GM18507 (cell line): ENCODE measurements around the gene LPAR1.

Experiments
- DNase-seq: peaks from one replicate; pipeline ENCODE4 v3.0.0; 2011; ENCODE audit warnings: low read depth; ENCODE audit not compliant: insufficient read length; ENCODE audit errors: extremely low spot score
- FAIRE-seq: peaks from 2 replicates; lab custom pipeline; 2011; peaks lifted over from hg19 to GRCh38; lab: Jason Lieb, UNC

LPAR1 gene

DNA sequence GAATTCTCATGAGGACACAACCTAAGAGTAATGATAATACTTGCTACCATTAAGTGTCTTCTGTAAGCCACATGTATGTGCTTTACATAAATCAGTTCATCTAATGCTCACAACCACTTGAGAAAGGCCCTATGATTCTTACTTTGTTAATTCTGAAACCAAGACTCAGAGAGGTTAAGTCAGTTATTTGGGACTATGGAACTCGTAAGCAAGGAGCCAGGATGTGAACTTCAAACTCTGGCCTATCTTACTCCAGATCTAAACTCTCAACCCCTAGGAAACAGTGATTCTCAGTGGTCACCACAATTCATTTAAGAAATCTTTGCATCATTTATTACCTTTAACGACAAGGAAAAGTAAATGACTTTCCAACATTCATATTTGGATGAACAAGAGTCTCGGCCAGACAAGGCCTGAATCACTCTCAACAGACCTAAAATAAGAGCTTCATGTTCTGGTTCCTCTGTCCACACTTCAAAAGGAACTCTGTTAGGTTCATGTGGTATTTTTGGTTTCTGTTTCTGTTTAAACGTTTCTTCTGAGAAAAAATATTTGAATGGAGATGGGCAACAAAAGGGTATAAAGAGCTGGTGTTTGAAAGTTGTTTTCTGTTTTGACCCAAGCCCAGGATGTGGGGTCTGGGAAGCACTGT lies 104.8 kb downstream of the LPAR1 start:
- FAIRE-seq = peak; percentile 76
- DNase-seq = no peak

DNA sequence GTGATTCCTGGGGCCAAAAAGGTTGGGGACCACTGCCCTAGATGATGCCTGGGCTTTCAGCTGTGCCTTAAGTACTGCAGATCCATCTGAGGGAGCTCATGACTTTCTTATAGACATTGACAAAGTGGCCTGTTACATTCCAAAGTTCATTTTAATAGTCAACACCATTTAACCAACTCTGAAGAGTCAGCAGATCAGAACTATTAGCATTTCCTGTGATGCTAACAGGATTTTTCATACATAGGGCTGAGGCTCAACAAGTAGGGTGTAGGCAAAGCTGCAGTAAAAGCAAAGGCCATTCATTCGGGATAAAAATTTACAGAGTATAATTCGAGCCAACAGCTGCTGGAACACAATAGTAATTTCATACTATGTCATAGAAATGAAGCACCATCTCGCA lies 105.4 kb downstream of the LPAR1 start:
- no peak for FAIRE-seq

DNA sequence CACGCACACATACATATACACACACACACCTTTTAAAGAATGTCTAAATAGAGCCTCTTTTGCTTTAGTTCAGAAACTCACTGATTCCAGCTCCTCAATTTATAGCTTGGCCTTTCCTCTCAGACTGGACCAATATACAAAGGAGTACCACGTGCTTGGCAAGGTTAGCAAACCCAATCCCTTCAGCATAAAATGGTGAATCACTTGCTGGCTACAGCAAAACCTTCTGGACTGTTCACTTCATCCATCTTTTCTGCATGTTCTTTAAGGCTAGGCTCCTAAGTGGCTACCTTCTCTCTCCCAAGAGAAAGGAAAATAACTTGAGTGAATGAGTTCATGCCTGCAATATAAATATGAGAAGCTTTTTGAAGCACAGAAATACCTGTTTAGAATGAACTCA lies 109.7 kb downstream of the LPAR1 start:
- FAIRE-seq (no peak), DNase-seq (no peak)

More for the DNA sequence above, 105.4 kb downstream of the LPAR1 start:
- DNase-seq = no peak

DNA sequence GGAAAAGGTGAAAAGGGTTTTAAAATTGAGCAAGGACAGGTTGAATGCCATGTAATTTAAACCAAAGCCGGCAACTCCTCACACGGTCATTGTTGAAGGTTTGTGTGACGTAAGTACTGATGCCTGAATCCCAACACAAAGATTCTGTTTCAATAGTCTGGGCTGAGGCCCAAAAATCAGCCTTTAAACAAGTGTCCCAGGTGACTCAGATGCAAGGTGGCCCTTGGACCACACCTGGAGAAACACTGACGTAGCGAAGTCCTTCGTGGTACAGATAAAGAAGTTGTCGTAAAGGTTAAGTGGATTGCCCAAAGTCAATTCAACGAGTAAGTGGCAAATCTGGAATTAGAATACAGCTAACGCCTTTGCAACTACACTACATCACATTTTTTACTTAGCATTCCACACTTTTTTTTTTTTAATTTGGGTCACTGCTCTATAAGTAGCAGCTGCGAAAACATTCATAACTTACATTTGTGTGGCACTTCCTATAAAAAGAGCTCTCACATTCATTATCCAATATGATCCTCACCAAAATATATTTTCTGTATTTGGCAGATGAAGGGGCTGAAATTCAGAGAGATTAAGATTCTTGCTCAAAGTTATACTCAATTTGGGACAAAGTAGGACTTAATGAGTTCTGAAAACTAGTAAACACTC lies 111.3 kb downstream of the LPAR1 start:
- DNase-seq = no peak
- FAIRE-seq = no peak

DNA sequence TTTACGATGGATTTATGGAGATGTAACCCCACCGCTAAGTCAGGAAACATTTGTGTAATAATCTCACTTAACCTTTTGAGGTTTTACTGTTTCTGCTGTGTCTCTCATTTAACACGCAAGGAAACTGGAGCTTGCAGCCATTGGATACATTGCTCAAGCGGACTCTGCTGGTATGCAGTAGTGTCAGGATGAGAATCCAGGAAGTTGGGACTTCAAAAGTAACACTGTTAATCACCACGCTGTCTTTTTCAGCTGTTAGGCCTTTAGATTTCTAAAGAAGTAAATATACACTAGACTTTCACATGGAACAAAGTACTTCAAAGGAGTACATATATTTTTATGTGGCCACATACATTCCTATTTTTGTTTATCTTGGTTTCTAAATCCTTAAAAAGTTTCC lies 114.7 kb downstream of the LPAR1 start:
- DNase-seq (no peak), FAIRE-seq (no peak)

DNA sequence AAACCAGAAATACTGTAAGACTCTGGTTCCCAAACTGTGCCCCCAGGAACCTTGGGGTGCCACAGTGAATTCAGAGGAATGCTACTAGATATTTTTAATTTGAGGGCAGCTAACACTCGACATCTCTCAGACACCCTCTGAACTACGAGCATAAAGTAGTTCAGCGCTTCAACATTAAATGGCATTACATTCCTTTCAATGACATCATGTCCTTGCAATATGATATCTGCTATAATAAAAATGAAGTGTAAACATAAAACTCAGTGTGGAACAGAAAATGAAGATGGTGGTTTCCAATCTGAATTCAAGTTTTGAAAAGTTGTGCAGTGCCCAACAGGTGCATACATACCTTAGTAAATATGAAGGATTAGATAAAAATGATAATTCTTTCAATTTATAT lies 116.1 kb downstream of the LPAR1 start:
- DNase-seq (no peak), FAIRE-seq (no peak)

DNA sequence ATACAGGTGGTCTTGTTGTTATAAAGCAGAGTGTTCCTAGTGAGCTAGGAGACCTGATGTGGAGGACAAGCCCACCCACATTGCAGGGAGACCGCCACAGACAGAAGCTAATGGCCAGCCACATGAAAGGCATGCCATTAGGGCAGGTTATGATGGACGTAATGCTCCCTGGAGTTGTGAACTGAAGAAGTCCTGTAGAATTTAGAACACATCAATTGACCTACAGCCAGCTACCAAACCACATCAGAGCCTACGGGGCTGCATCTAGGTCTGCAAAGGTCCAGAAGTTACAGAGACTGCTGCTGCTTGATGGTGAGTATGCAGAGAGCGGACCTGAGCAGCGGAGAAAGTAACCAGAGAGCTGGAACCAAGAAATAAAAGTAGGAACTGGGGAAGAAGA lies 116.6 kb downstream of the LPAR1 start:
- FAIRE-seq = no peak
- DNase-seq = no peak

DNA sequence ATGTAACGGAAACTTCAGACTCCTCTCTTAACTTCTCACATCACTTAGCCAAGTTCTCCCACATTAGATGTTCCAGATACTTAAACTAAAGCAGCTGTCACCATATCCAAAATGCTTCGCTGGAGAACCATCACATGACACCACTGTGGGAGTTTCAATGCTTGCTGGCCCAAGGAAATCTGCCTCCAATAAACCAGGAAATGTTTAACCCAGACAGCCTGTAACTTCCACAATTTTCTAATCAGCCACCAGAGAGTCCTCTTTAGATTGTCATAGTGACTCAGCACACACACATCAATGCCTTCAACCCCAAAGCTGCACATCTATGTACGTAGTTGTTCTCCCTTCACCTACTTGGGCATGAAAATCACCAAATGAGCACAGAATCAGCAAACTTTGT lies 118.7 kb downstream of the LPAR1 start:
- FAIRE-seq (no peak), DNase-seq (no peak)

DNA sequence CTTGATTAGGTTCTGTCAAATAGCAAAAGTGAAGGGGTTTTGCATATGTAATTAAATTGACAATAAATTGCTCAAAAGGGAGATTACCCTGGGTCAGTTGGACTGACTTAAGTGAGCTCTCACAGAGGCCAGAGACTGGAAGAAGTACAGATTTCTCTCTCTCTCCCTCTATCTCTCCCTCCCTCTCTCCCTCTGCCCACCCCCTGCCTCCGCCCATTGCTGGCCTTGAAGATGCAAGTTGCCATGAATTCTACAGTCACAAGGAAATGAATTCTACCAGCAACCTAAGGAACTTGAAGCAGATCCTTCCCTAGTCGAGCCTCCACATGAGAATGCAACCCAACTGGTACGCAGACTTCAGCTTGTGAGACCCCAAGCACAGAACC lies 119.2 kb downstream of the LPAR1 start:
- no peak for FAIRE-seq
- DNase-seq = no peak

DNA sequence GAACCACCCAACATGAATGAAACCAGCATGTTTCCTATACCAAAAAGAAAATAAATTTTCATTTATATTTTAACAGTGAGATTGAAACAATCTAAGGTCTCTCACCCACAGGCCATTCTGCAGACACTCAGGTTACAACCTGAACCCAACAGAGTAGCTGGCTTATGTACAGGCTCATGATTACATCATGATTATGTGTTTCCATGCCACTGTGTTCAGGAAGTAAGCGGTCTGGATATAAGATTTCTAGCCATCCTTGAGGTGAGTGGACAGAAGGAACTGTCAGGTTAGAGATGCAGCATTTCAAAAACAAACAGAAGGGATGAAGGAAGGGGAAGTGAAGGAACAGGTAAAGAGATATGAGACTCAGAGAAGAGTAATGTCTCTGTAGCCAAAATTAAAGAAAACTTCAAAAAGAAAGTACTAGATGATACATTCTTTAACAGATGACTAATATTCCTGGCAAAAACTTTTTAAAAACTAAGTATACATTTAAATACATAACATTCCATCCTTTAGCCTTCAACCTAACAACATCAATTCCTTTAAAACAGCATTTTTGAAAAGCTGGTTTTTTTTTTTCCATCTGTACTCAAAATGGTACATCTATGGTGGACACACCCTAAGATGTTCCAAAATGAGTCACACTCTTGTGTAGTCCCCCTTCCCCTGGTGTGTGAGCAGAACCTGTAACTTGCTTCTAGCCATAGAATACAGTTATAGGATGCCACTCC lies 119.8 kb downstream of the LPAR1 start:
- DNase-seq (no peak), FAIRE-seq (no peak)

DNA sequence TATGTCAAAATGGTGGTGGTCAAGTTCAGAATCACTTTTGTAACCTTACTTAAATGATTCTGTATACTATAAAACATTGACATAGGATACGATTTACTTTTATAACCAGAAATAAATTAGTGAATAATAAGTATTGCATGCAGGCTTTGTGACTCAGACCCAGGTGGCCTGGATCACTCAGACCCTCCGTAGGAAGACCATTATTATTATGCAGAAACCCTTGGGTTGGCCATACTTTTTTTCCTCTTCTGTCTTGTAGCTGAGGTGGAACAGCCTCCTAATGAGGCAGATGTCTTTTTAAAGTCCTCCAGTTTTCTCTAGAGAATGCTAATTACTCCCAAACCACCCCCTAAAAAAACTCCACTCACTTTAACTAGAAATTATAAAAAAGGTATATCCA lies 121.9 kb downstream of the LPAR1 start:
- DNase-seq (no peak), FAIRE-seq (no peak)

DNA sequence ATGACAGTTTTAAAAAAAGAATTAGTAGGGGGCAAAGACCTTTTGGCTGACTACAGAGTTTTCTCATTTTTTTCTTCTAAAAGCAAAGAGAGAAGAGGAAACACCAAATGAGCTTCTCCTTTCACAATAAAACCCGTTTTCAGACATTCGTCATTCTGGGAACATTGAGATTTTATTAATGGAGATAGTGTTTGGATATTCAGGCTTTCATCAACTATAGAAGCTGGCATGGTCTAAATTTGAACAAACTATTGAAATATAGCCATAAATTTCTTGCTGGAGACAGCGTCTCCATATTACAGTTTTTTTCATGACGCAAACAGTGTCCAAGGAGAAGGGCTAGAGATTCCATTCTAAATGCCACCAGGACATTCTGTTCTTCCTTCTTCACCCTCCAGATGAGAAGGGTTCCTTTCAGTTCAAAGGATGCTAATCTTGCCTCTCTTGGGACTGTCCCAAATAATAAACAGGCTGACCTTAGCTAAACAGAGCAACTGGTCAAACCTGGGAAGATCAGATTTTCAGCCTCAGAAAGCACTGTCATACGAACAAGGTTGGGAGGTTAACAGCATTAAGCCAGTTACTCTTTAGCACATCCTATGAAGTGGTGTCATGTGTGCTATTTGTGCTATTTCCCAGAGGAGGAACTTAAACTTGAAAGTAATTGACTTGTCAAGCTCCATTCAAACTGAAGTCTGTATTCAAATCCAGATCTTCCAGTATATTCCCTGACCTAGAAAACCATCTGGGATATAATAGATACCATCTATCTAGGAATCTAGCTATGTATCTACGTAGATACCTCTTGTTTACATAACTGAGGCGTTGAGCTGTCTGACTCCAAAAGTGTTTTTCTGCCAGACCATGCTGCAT lies 125.6 kb downstream of the LPAR1 start:
- FAIRE-seq = no peak
- DNase-seq = no peak

DNA sequence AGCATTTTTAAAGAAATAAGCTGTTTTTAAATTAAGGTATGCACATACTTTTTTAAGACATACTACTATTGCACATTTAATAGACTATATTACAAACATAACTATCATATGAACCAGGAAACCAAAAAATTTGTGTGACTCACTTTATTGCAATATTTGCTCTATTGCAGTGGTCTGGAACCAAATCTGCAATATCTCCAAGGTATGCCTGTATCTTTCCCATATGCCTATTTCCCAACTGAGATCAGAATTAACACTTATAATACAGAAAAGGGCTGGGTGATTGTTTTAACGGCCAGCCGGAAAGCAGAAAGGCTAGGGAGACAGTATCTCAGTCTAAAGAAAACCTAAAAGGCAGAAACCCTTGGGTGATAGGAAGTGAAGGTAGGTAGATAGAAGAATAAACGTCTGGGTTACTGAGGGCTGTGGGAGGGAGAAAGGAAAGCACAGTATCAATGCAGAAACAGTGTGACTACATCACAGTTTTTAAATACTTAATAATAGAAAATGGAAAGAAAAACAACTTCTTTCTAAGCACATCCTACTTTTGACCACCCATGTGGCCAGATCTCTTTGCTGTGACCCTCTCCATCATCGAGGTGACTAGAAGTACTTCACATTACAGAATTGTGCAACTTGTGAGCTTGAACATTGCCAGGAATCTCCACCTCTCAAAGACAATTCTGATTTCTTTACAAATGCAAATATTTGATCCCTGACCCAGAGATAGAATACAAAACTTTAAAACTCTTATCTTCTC lies 126.4 kb downstream of the LPAR1 start:
- no peak for FAIRE-seq
- DNase-seq = no peak

DNA sequence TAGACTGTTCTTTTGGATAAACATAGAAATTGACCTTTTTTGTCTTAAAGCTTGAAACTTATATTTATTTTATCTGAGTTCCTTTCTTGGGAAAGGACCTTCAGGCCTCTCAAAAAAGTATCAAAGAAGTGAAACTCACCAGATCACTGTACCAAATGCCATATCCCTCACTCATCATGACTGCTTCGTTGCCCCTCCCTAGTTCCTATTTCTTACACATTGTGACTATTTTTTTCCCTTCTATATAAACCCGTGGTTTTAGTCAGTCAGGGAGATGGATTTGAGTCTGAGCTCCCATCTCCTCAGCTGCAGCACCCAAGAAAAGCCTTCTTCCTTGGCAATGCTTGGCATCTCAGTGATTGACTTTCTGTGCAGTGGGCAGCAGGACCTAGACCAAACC lies 129.4 kb downstream of the LPAR1 start:
- FAIRE-seq = no peak
- no peak for DNase-seq

DNA sequence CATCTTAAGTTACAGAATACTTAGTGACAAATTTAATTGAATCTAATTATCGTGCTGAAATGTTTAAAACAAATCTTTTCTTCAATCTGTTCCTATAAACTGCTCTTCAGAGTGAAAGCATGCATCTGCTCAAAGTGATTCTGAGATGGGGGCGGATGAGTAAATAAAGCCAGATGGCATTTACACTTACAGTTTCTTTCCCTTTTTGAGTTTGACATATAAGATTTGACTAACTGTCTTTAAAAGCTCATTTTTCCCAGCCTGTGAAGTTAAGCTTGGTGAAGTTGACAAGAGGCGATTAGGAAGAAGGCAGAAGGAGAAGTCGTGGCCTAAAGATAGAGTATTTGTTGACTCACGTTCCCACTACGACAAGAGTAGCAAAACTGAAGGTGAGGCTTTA lies 137.4 kb downstream of the LPAR1 start:
- FAIRE-seq (no peak), DNase-seq (no peak)

DNA sequence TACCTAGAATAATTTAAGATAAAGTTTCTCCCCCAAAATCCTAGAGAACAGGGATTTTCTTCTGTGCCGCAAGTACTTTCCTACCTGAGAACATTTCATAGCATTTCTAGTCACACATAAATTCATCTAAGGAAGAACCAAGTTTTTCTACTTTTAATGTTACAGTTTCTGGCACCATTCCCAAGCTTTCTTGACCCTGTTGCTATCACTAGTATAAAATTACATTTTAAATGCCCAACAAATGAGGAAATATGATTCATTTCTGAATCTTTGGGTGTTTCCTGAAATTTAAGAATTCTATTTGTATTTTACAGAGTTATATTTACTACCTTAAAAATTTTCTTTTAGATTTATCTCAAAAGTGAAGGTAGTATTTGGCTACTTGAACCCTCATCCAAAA lies 137.8 kb downstream of the LPAR1 start:
- FAIRE-seq = no peak

DNA sequence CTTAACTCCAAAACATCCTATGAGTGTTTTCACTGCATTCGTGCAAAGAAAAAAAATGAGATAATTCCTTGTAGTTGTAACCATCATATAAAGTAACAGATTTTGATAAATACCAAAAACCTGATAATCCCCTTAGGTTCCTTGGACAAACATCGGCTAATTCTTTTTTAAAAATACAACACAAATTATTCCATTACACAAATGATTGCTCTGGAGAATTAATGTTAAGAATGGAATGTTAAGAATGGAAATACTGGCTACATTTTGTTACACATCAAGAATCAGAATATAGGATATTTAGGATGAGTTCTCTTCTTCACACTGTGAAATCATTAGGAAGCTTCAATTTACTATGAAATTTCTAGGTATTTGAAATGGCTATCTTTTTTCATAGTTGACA lies 139.4 kb downstream of the LPAR1 start:
- FAIRE-seq (no peak), DNase-seq (no peak)

More for the DNA sequence above, 137.8 kb downstream of the LPAR1 start:
- DNase-seq = no peak

DNA sequence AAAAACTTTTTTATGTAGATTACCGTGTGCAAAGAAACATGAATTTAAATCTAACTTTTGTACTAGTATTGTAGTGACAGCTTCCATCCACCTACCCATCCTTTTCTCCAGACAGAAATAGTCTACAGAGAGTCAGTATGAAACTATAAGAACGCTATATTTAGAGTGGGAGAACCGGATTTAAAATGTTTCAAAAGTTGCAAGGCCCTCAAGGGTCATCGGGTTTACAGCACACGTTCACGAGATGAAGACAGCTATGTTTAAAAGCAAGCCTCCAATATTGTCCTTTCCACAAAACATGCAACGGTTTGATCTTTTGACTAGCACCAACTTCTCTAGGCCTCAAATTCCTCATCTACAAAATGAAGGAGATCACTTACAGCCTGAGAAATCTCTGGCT lies 139.9 kb downstream of the LPAR1 start:
- DNase-seq (no peak), FAIRE-seq (no peak)

DNA sequence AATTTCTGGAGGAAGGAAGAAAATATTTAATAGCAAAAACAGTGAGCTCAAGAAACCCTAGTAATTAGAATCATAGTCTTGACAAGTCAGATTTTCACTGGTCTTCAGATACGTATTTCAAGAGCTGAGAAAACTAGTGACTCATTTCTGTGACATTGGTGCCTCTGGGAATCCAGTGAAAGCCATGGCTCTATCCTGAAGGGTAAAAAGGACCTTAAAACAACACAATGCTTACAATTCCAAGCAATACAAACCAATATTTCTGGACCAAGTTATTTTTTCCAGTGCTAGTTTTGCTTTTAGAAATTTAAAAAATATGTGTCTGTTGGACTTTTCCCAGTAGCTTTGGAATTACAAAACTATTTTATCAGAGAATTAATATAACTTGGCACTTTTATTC lies 140.3 kb downstream of the LPAR1 start:
- no peak for FAIRE-seq
- no peak for DNase-seq
